K562 (cell line): ENCODE data around the gene KIFC3. TPM values are rescaled to one million over a fixed set of nuclear protein-coding genes. Genes with fewer than 3 reads are reported as not detected.

Source experiments
- ARID1B ChIP-seq: fragments of 450-650 bp; IDR thresholded peaks from 2 replicates; pipeline ENCODE4 v1.6.1; 2016; ENCODE audit warnings: antibody characterized with exemption, mild to moderate bottlenecking, inconsistent platforms
- BCOR ChIP-seq: fragments of 450-650 bp; IDR thresholded peaks from 2 replicates; pipeline ENCODE4 v1.6.1; 2016
- CBX5 ChIP-seq: IDR thresholded peaks from 2 replicates; pipeline ENCODE4 v1.6.1; 2014; ENCODE audit warnings: low read depth, borderline replicate concordance
- CBX8 ChIP-seq: fragments of 200-600 bp; sonication (generic); IDR thresholded peaks from 2 replicates; pipeline ENCODE4 v1.6.1; 2012; ENCODE audit warnings: borderline replicate concordance, mixed run types, low read depth, mild to moderate bottlenecking, moderate library complexity, mixed read lengths, low read length, control low read depth, inconsistent platforms; ENCODE audit not compliant: poor library complexity, severe bottlenecking; ENCODE audit errors: extremely low read depth
- CC2D1A ChIP-seq: fragments of 450-650 bp; IDR thresholded peaks from 2 replicates; pipeline ENCODE4 v1.6.1; 2017; ENCODE audit warnings: mild to moderate bottlenecking
- ETV5 ChIP-seq: sonication (generic); formaldehyde crosslinking; IDR thresholded peaks from 2 replicates; pipeline ENCODE4 v1.4.0; 2020; ENCODE audit warnings: low read depth, mild to moderate bottlenecking, missing genetic modification reagents
- GTF2B ChIP-seq: IDR thresholded peaks from 2 replicates; pipeline ENCODE4 v1.6.1; 2011; ENCODE audit not compliant: insufficient read length; ENCODE audit errors: extremely low read depth
- L3MBTL2 ChIP-seq: fragments of 450-650 bp; IDR thresholded peaks from 2 replicates; pipeline ENCODE4 v1.6.1; 2016; ENCODE audit warnings: mild to moderate bottlenecking, moderate library complexity
- NFXL1 ChIP-seq: fragments of 450-650 bp; formaldehyde crosslinking; IDR thresholded peaks from 2 replicates; pipeline ENCODE4 v1.4.0; 2021; ENCODE audit warnings: mild to moderate bottlenecking
- RAD21 ChIP-seq, 2 experiments: fragments of 250-450 bp in 1 of 2; fragments of 450-650 bp in 1 of 2; sonication (Bioruptor Pico) in 1 of 2; formaldehyde crosslinking in 1 of 2; IDR thresholded peaks in 1 of 2; conservative IDR thresholded peaks in 1 of 2; 2 replicates each; pipeline versions ENCODE4 v1.4.0 to v1.8.0; 2020 to 2022; ENCODE audit warnings: mild to moderate bottlenecking in 2 of 2, moderate library complexity in 1 of 2
- RBM15 ChIP-seq: fragments of 200-400 bp; formaldehyde crosslinking; IDR thresholded peaks from 2 replicates; pipeline ENCODE4 v1.6.1; 2018; ENCODE audit warnings: mild to moderate bottlenecking, low read length, moderate library complexity; ENCODE audit not compliant: insufficient read depth
- RBM25 ChIP-seq: fragments of 200-400 bp; formaldehyde crosslinking; IDR thresholded peaks from 2 replicates; pipeline ENCODE4 v1.6.1; 2018; ENCODE audit warnings: low read length, low read depth, moderate library complexity; ENCODE audit not compliant: severe bottlenecking
- RNF2 ChIP-seq: sonication (generic); IDR thresholded peaks from 2 replicates; pipeline ENCODE4 v1.6.1; 2016
- TBL1XR1 ChIP-seq, 2 experiments: IDR thresholded peaks; 2 replicates each; pipeline ENCODE4 v1.6.1; 2012; ENCODE audit warnings: improper control_type of control experiment in 2 of 2, low read length in 2 of 2, mild to moderate bottlenecking in 1 of 2
- TCF7 ChIP-seq: sonication (generic); IDR thresholded peaks from 2 replicates; pipeline ENCODE4 v1.6.1; 2016; ENCODE audit warnings: antibody characterized with exemption, borderline replicate concordance
- ZKSCAN1 ChIP-seq: fragments of 150-350 bp; IDR thresholded peaks from 2 replicates; pipeline ENCODE4 v1.6.1; 2016; ENCODE audit warnings: low read depth, low read length
- ZNF436 ChIP-seq: fragments of 250-450, 450-650 bp; sonication (Bioruptor Pico); formaldehyde crosslinking; IDR thresholded peaks from 2 replicates; pipeline ENCODE4 v1.7.0; 2020; ENCODE audit warnings: mild to moderate bottlenecking
- polyA plus RNA-seq, 8 experiments: library from polyadenylated mRNA; depleted of rRNA in 4 of 8; stranded (reverse) in 5 of 8; unstranded in 3 of 8; fragments of >200 nt; fragmentation: Nextera tagmentation in 2 of 8; fragmentation: Illumina TruSeq in 1 of 8; extraction: Ambion mirVana in 2 of 8; extraction: Trizol in 1 of 8; gene quantifications; 2 replicates each; pipeline versions ENCODE4 v1.2.1 to v1.2.3, GENCODE V29; 2011 to 2014; ENCODE audit warnings: inconsistent platforms in 1 of 8, missing spikeins in 1 of 8
- total RNA-seq, 7 experiments: library from RNA; depleted of rRNA in 6 of 7; stranded (reverse); fragments of >200 nt in 6 of 7; fragmentation: Illumina TruSeq in 2 of 7; extraction: Trizol in 2 of 7; gene quantifications; 2 replicates each; pipeline versions ENCODE4 v1.2.1 to v1.2.3, GENCODE V29; 2011 to 2021; ENCODE audit warnings: low replicate concordance in 1 of 7
- TF ChIP-seq, protein P1 (sequence below): fragments of 250-450 bp; sonication (Bioruptor Pico); IDR thresholded peaks from 2 replicates; pipeline ENCODE4 v1.5.0; 2021
- TF ChIP-seq, protein P2 (sequence below): conservative IDR thresholded peaks from 2 replicates; pipeline ENCODE4 v1.6.1; 2011; ENCODE audit warnings: low read depth, mild to moderate bottlenecking, low read length; ENCODE audit not compliant: control insufficient read depth
- TF ChIP-seq, protein P3 (sequence below): IDR thresholded peaks from 3 replicates; pipeline ENCODE4 v1.6.1; 2011; ENCODE audit warnings: borderline replicate concordance, mild to moderate bottlenecking, moderate library complexity; ENCODE audit not compliant: insufficient read length; ENCODE audit errors: extremely low read depth

Gene KIFC3
- total and polyA plus RNA-seq, 9 of the 15 experiments (the other 6 are each of a cell fraction or from before 2014, with no cell fraction given), result 0.23 to 105 (median 26.2) TPM

DNA sequence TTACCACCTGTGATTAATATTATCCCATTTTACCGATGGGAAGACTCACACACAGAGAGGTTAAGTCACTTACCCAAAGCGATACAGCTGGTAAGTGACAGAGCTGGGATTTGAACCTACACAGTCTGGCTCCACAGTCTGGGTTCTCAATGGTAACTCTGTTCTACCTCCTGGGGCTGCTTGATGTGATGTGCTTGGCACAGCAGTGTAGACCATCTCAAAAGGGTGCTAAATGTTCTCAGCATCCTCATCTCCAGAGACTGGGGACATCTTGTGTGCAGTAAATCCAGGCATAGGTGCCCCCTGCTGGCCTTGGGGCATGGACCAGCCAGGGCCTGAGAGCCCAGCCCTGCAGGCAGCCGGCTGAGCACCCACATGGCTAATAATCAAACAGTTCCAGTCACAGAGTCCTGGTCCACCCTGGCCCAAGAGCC, 82.1 kb downstream of the KIFC3 start (continued):
- peak; percentile 85 to 95 for TF ChIP-seq RAD21 (CRISPR knock-in tag; conservative IDR thresholded peaks at IDR 0.05 in 1 of 2, IDR thresholded peaks at IDR 0.05 in 1 of 2)
- no peak for TF ChIP-seq TBL1XR1 (IDR thresholded peaks at IDR 0.05; ENCODE audit: low read length in 2 of 2)
- TF ChIP-seq CC2D1A, result peak; percentile 63; the same call in 1 of the 2 replicates
- no peak for TF ChIP-seq L3MBTL2
- no peak for TF ChIP-seq TCF7
- TF ChIP-seq NFXL1 (CRISPR knock-in tag), result no peak
- TF ChIP-seq ZNF436, result no peak
- TF ChIP-seq ARID1B, result no peak
- no peak for TF ChIP-seq CBX8
- TF ChIP-seq GTF2B, result no peak
- TF ChIP-seq ZKSCAN1, result no peak
- no peak for TF ChIP-seq CBX5
- TF ChIP-seq RBM15, result no peak
- TF ChIP-seq, protein P1, sequence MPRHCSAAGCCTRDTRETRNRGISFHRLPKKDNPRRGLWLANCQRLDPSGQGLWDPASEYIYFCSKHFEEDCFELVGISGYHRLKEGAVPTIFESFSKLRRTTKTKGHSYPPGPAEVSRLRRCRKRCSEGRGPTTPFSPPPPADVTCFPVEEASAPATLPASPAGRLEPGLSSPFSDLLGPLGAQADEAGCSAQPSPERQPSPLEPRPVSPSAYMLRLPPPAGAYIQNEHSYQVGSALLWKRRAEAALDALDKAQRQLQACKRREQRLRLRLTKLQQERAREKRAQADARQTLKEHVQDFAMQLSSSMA (CRISPR knock-in tag), result no peak
- peak; percentile 76 for TF ChIP-seq RBM25
- TF ChIP-seq, protein P2, sequence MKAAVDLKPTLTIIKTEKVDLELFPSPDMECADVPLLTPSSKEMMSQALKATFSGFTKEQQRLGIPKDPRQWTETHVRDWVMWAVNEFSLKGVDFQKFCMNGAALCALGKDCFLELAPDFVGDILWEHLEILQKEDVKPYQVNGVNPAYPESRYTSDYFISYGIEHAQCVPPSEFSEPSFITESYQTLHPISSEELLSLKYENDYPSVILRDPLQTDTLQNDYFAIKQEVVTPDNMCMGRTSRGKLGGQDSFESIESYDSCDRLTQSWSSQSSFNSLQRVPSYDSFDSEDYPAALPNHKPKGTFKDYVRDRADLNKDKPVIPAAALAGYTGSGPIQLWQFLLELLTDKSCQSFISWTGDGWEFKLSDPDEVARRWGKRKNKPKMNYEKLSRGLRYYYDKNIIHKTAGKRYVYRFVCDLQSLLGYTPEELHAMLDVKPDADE, result no peak
- TF ChIP-seq, protein P3, sequence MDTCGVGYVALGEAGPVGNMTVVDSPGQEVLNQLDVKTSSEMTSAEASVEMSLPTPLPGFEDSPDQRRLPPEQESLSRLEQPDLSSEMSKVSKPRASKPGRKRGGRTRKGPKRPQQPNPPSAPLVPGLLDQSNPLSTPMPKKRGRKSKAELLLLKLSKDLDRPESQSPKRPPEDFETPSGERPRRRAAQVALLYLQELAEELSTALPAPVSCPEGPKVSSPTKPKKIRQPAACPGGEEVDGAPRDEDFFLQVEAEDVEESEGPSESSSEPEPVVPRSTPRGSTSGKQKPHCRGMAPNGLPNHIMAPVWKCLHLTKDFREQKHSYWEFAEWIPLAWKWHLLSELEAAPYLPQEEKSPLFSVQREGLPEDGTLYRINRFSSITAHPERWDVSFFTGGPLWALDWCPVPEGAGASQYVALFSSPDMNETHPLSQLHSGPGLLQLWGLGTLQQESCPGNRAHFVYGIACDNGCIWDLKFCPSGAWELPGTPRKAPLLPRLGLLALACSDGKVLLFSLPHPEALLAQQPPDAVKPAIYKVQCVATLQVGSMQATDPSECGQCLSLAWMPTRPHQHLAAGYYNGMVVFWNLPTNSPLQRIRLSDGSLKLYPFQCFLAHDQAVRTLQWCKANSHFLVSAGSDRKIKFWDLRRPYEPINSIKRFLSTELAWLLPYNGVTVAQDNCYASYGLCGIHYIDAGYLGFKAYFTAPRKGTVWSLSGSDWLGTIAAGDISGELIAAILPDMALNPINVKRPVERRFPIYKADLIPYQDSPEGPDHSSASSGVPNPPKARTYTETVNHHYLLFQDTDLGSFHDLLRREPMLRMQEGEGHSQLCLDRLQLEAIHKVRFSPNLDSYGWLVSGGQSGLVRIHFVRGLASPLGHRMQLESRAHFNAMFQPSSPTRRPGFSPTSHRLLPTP, result peak; percentile 33
- TF ChIP-seq ETV5, result 0 out of 2 replicates have a peak, but pooled peaks have one; percentile 32
- peak; percentile 84 for TF ChIP-seq BCOR
- no peak for TF ChIP-seq RNF2
